Esophagus squamous epithelium (tissue), 4 donors: ENCODE results near the gene ARHGAP32.

Experiments used
- CTCF ChIP-seq, 6 experiments: fragments of 450-650 bp in 4 of 6; fragments of 200-600 bp in 2 of 6; sonication (generic) in 2 of 6; IDR thresholded peaks; one replicate each; pipeline ENCODE4 v1.5.1; 2016 to 2019; ENCODE audit warnings: antibody characterized with exemption in 6 of 6, mild to moderate bottlenecking in 4 of 6, moderate library complexity in 4 of 6
- POLR2A ChIP-seq, 4 donors: fragments of 450-650 bp; IDR thresholded peaks; one replicate each; pipeline ENCODE4 v1.6.1; 2017; ENCODE audit warnings: antibody characterized with exemption in 4 of 4, mild to moderate bottlenecking in 4 of 4, moderate library complexity in 3 of 4

- TF ChIP-seq POLR2A (IDR thresholded peaks at IDR 0.05) (no peak), CTCF (IDR thresholded peaks at IDR 0.05) (no peak)
These were observed 31.6 kb upstream of the ARHGAP32 start for GRCh38 chr11:129223701-129224149.
